A549 treated with dexamethasone at 1 μM for 4 hours (cell line): ENCODE measurements around the gene OSTN. TPM values are rescaled to one million over a fixed set of nuclear protein-coding genes. Genes with fewer than 3 reads are reported as not detected.

Experiments
- total RNA-seq: library from RNA; stranded (reverse); fragments of 200-300 nt; extraction: Qiagen RNA extraction; gene quantifications from 5 replicates; pipeline ENCODE4 v1.2.3, GENCODE V29; 2022

The OSTN gene, protein sequence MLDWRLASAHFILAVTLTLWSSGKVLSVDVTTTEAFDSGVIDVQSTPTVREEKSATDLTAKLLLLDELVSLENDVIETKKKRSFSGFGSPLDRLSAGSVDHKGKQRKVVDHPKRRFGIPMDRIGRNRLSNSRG
- total RNA-seq = not detected in 5 replicates

DNA sequence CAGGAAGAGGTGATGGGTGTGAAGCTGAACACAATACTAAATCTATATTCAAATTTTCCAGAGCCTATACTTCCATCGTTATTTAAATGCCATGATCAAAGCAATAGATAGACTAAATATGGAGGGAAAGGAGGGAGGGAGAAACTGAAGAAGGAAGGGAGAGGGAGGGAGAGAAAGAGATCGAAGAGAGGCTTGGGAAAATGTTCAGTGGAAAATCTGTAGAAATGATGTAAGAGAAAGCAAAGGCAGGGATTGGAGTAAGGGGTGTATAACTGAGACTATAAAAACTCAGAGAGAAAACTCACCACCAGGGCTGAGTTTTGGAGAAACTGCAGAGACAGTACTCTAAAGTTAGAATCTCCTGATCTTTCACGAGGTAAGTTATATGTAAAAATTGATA lies at the start of gene OSTN:
Gene OSTN, plus strand, starts transcription at position 310 of the 400 bp plus-strand sequence. CDS start 13,292 bp downstream, outside the sequence.

Other genes with a start within 250 kb of the OSTN start
- 21.8 to 27.6 TPM (median 25.8 TPM) in 5 replicates for gene CCDC50, start 130.2 kb downstream of the OSTN start, total RNA-seq
- gene UTS2B, start 131.3 kb downstream of the OSTN start, total RNA-seq = 0.07 to 0.12 TPM (median 0.07 TPM) in 3 of 5 replicates, not detected in the others